NCI-H524 treated with DMSO at 0.1 percent for 48 hours (cell line): Measurements from ENCODE around the gene SLIT1.
"Not testable (repeated sequence)": the region's sequence is repeated elsewhere in the genome, so short reads cannot be mapped to it uniquely, and the experiment has no call there.

Experiments used
- DNase-seq: peaks from one replicate; lab custom pipeline; 2025; lab: John Stamatoyannopoulos, UW

SLIT1 gene

DNA sequence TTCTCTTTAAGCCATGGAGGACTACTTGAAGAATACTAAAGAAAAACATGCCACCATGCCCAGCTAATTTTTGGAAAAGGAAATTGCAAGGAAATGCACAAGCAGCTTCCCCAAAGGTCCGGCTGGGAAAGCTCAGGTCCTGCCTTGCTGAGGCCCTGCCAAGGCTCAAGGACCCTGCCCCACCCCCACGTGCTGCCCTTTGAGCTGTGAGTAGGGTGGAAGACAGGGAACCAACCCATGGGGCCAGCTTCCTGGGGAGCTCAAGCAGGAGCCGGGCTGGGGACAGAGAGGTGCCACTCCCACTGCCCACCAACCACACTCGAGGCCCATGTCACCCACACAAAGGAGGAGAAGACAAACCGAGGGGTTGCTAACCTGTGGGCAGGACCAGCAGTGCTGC is 78.2 kb downstream of the SLIT1 start:
- no peak for DNase-seq

DNA sequence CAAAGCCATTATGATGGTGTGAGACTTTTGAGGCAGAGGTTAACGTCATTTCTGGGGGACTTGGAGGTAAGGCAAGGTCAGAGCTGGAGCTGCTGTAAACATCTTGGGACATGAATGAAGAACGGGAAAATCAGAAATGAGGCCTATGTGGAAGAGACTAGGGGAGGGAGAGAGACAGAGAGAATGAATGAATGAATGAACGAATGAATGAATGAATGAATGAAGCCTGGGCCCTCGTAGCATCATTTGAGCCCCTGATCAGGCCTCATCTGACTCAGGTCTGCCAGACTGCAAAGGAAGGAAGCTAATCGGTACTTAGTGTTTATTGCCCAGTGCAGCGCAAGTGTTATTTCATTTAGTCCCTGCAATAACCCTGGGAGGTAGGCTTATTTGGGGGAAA is 79.6 kb downstream of the SLIT1 start:
- no peak for DNase-seq

DNA sequence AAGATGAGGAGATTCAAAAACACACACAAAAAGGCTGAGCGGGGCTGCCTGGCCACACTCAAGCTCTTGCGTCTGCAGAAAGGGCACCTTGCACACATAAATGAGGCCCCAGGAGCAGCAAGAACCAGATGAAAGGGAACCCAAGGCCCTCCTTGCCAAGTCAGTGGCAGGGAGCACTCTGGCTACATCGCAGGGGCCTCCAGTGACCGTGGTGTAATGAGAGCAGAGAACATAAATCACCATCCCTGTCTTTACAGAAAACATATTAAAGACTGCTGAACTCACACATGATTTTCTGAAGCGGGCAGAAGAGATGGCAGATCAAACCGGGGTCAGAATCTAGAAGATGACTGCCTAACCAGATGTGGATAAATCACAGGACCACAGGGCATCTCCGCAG is 80.5 kb downstream of the SLIT1 start:
- DNase-seq: no peak

DNA sequence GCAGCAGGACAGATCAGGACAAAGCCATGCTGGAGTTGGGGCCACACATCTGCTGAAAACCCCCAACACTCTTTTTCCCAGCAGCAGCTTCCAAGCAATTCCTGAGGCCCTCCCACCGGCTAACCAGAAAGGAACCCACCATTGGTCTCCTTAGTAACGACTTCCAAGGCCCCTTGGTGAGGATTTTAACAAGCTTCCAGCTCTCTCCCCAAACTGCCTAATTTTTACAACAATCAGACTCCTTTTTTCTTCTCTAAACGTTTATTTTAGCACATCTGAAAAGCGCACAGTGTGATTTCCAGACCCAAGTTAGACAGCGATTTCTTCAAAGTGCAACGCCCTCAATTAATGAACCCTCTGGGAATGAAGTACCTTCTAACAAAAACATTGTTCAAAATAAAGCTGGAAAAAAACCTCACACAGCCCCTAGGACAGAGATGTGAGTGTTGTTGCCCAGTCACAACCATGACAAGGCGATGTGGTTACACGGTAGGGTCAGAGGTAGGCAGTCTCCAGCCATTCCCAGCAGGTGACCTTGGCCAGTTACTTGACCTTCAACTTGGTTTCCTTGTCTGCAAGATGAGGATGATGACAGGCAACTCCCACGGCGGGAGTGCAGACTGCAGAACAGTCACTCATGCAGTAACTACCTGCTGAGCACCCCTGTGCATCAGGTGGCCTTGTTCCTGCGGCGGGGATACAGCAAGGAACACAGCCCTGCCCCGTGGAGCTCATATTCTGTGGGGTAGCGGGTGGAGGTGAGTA is 82.3 kb downstream of the SLIT1 start:
- DNase-seq: no peak

DNA sequence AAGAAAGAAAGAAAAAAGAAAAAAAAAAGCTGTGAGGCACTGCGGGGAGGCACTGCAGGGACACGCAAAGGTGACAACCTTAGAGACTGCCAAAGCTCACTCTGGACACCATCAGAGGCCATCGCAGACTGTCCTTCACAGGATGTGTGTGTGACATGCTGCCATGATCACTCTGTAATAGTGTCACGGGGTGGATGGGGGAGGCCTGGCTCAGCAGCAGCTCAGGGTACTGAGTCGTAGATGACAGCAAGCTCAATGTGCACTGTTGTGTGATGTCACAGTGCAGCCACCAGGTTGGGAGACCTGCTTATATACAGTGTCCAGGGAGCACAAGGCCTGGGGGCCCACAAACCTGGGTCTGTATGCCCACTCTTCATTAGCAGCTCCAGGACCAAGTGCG is 83.3 kb downstream of the SLIT1 start:
- no peak for DNase-seq

DNA sequence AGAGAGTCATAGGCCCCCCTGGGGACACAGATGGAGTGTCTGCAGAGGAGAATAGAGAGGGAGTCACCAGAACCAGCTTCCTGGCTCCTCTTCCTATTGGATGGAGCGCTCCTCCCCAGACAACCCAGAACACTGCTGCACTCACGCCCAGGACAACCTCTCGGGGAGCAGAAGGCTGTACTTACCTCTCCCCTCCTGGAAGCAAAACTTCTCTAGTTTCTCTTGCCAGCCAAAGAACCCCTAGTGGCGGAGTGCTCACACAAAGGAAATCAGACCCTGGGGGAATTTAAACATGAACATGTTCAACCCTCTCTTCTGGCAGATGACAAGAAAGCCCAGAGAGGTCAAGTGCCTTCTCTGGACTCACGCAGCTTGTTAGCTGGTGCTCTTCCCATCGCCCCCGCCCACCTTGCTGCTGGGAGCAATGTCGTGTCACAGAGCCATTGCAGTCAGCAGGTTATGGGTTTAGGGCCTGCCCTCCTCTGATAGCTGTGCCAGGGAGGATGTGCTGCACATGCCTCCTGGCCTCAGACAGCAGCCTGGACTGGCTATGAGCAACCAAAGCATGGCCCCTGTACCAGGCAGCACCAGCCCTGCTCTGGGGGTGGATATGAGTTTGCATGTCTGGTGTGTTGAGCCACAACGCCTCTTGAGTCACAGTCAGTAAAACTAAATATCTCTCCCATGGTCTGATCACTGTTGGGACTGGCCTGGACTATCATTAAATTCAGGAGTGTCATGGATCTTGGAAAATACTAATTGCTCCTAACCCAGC is 84.4 kb downstream of the SLIT1 start:
- no peak for DNase-seq

DNA sequence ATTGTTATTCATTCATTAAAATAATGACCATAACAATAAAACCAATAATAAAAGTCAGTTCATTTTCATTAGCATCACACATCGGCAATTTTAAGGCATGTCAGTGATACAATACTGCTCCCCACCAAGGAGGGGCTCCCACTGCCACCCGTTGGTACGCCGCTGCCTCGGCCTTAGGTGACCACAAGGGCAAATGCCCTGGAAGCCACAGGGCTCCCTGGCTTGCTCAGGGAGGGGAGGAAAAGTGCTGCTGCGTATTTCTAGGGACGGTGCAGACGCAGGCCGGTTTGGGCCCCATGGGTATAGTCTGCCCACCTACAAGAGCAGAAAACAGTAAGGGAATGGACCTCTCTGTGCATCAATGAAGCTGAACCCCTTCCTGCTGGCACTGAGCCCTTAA is 85.1 kb downstream of the SLIT1 start:
- DNase-seq: no peak

DNA sequence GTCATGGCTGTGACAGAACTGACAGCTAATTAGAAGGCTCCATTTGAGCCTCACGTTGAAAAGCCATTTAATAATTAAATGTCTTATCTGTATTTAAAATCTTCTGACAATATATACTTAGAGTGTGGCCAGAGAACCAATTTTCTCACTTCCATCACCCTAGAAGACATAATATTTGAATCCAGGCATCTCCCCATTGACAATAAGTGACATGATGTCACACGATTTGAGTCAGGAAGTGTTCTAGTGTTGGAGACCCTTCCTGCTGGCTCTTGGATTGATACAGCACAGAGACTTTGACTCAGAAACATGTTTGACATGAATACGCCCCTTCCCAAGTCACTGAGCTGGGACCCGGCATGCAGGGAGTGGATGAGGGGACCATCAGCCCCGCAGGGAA is 85.9 kb downstream of the SLIT1 start:
- no peak for DNase-seq

DNA sequence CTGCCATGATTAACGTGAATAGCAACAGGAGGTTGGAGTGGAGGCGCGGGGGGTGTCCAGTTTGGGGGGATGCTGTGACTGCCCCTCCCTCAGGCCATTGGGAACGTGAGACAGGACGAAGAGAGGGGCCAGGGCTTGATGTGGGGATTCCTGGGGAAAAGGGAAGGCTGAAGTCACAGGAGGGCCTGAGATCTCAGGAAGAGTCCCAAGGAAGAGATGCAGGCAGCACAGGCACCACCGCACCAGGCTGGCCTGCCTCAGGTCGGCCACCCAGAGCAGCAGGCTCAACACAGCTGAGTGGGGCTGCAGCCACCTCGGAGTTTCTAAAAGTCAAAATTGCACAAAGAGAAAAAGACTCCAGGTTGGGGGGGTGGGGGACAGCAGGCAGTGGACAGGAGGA is 86.7 kb downstream of the SLIT1 start:
- no peak for DNase-seq

DNA sequence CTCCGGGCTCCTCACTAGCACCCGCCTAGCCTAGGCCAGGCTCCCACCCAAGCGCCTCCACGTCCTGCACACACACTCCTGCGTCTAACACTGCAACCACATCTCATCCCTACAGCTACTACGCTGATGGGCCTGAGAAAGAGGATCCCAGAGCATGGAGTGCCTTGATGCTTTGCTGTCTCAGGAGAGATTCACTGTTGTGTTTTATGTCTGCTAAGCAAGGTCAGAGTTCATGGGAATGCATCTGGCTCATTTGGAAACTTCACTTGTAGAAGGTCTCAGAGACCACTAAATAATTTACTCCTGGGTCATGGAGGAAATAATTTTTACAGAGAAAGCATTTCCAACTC is 88.7 kb downstream of the SLIT1 start:
- DNase-seq: no peak

DNA sequence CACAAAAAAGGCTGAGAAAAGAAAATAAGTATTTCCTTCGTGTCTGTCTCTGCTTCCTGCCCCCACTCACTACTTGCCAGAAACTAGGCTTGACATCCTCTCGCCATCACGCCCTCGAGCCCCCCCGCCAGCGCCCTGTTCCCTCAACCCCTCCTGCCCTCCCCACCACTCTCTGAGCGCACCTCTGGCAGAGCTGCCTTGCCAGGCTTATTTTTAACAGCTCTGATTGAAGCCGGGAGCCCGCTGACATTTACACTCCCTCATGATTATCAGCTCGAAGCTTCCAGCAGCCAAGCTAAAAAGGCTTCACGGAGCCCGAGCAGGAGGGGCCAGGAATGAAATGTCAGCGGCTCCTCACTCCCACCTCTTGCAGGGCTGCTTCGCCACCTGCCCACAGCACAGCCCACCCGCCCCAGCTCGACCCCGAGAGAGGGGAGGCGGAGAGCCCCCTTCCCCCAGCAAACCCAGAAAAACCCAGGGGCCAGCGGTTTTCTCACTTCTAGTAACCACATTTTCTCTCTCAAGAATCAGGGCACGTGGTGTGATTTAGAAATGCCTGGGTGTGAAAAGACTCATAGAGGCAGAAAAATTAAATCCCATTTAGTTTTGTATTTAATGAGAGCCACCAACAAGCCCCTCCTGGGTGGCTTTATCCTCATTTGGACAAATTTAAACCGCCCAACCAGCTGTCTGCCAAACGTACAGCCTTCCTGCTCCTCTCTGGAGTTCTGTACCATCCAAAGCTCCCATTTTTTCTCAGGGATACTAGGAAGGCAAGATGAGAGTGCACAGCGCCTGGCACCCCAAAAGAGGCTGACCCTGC is 89.3 kb downstream of the SLIT1 start:
- DNase-seq: no peak

DNA sequence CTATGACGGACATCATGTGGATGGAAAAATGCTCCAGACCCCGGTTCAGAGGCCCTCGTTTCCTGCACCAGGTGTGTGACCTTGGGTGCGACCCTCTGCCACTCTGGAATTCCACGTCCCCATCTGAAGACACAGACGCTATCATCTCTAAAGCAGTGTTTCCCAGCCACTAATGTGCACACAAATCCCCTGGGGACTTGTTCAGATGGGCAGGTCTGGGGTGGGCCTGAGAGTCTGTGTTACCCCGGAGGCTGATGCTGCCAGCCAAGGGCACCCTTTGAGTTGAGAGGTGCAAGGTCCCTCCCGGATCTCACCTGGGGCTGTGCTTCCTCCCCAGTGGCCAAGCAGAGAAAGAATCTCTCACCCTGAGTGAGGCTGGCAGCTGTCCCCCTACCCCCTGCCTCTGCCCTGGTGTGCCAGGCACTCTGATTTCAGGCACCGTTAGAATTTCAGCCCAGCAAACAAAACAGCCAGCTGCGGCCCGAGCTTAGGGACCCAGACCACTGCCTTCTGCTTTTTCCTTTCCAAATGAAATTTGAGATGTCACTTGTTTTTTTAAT is 90.0 kb downstream of the SLIT1 start:
- DNase-seq: no peak

DNA sequence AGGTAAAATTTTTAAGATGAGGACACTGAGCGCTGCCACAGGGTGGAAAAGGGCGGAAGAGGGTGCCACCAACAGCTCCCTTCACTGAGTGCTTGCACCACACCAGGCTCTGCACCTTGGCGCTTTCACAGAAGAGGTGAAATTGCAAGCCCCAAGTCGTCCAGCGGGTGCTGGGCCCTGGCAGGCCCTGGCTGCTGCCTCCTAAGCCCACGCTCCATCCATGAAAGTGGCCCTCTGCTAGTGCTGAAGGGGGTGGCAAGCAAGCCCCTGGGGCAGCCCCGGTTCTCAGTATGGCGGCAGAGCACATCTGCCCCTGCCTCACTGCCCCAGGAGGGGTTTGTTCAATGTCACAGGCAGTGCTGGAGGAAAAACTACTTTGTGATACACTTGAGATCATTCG is 95.1 kb downstream of the SLIT1 start:
- no peak for DNase-seq

DNA sequence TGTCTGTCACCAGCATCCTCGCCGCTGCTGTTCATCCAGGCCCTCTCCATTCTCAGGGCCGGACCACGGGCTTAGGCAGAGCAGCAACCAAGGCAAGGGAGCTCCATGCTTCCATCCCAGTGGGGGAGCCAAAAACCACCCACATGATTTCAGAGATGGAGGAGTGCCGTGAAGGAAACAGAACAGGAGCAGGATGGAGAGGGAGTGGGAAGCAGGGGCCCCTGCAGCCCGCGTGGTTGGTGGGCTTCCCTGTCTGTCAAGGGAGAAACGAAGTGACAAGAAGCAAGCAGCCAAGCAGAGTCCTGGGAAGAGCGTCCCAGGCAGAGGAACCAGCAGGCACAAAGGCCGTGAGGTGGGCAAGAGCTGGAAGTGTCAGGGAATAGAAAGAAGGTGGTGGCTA is 95.7 kb downstream of the SLIT1 start:
- DNase-seq: no peak

DNA sequence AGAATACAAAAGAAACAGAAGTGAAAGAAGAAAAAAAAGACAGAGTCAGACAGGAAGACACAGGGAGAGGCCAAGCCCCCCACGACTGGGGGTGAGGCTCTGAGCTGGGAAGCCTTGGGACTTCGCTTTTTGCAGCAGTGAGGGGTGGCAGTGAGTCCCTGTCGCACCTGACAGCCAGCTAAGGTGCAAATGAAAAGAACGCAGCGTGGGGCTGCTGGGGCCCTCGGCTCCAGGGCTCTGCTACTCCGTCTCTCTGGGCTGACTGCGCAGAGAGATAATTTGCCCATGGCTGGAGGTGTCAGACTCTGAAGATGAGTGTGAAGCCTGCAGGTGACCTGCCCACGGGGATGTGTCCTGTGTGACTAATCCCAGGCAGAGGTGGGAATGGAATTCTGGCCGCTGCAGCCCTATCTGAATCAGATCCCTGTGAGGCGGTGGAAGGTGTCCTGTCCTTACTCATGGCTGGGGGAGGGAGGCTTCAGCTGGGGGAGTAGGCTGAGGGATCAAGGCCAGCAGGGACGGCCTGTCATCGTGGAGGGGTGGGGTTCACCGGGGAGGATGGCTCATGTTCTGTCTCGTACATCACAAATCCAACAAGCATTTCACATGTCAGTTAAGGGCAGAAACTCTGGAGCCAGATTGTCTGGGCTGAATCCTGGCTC is 96.4 kb downstream of the SLIT1 start:
- no peak for DNase-seq

DNA sequence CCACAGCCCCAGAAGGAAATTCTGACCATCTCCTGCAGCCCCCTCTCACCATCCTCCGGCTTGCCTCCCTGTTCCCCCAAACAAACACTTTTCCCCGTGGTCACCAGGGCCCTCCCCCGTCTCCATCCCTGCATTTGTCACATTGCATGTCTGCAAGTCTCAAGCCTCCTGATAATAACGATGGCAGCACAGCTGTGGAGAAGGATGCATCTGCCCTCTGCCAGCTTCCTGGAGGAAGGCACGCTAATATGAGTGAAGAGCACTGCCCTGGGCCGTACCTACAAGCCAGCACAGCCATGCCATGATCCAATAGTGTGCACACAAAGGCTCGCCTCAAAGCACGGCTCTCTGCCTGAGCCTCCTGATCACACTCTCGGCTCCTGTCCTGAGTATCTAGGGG is 98.5 kb downstream of the SLIT1 start:
- no peak for DNase-seq

DNA sequence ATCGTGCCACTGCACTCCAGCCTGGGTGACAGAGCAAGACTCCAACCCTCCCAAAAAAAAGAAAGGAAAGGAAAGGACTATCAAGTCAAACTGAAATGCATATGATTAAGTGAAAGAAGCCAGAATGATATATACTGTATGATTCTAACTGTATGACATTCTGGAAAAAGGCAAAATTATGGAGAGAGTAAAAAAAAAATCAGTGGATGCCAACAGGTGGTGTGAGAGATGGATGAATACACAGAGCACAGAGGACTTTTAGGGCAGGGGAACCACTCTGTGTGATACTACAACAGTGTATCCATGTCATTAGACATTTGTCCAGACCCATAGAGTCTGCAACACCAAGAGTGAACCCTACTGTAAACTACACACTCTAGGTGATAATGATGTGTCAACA is 99.2 kb downstream of the SLIT1 start:
- no peak for DNase-seq

DNA sequence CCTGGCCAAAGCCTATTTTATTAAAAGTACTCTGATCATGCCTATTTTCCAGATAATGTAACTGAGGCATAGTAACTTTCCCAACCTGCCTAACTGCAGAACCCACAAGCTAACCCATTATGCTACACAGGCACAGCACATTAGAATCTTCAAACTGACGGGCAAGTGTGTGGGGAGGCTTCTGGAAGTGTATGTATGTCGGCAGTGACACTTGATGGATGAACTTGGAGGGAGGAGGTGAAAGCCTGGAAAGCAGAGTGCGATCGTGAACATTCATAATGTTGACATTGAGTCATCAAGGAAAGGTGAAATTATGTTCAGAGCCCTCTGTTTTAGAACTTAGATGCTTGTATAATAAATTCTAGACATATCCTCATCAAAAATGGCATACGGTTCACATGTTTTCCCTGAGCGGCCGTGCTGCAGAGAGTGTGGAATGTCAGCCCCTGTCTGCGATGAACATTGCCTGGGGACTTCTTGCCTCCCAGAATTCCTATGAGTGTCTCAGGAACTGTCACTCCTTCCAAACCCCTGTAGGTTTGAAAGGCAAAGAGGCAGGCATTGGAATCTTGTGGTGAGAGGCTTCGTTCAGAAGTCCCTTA is 102.4 kb downstream of the SLIT1 start:
- DNase-seq: no peak

DNA sequence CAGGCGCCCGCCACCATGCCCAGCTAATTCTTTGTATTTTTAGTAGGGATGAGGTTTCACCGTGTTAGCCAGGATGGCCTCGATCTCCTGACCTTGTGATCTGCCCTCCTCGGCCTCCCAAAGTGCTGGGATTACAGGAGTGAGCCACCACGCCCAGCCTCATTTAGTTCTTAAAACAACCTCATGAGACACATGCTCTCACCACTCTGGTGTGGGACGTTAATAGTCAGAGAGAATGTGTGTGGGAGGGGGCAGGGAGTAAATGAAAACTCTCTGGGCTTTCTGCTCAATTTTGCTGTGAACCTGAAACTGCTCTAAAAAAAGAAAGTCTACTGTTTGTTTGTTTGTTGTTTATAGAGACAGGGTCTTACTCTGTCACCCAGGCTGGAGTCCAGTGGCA is 103.2 kb downstream of the SLIT1 start:
- not testable (repeated sequence) for DNase-seq

DNA sequence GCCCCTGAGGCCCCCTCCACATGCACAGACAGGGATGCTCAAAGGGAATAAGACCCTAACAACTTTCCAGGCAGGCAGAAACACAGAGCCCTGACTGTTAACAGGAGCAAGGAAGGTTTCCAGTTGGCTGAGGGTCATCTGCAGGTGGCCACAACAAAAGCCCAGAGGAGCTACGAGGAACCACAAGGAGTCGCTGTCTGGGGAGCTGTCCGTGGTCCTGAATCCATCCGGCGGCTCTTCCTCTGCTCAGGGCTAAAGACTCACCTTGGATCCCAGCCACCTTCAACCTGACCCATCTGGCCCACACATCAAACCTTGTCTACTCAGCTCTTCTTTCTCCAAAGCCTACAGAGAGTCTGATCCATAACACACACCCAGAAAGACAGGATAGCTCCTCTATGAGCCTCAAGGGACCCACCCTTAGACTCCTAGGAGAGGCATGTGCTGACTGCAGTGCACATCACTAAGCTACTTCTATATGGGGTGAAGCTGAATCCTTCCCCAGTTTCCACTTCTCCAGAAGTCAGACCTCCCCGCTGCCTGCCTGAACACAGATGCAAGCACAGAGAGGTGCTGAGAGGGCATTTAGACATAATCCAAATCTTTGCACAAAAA is 104.0 kb downstream of the SLIT1 start:
- DNase-seq: no peak
